GM18508 (cell line): ENCODE data around the gene COP1.

Source experiments
- ATAC-seq: cut with Tn5 transposase; IDR thresholded peaks from one replicate; pipeline ENCODE4 v1.9.1; 2021; ENCODE audit warnings: moderate number of reproducible peaks; ENCODE audit not compliant: insufficient read depth, unreplicated experiment

The COP1 gene

GRCh38 chr1:175981128-175981527, 226.0 kb downstream of the COP1 start:
- ATAC-seq, result no peak

GRCh38 chr1:175978926-175979325, 228.2 kb downstream of the COP1 start:
- ATAC-seq, result no peak

GRCh38 chr1:175978476-175978875, 228.6 kb downstream of the COP1 start:
- no peak for ATAC-seq

- no peak for ATAC-seq
These were observed 230.0 kb downstream of the COP1 start for GRCh38 chr1:175976865-175977642.

- no peak for ATAC-seq
These were observed 237.9 kb downstream of the COP1 start for GRCh38 chr1:175969231-175969630.

- ATAC-seq, result no peak
These were observed 238.5 kb downstream of the COP1 start for GRCh38 chr1:175968486-175969172.

GRCh38 chr1:175963740-175964139, 243.3 kb downstream of the COP1 start:
- ATAC-seq, result no peak

GRCh38 chr1:175960169-175960568, 246.9 kb downstream of the COP1 start:
- ATAC-seq, result no peak

- no peak for ATAC-seq
These were observed 255.5 kb downstream of the COP1 start for GRCh38 chr1:175951627-175952026.

GRCh38 chr1:175947771-175948170, 259.3 kb downstream of the COP1 start:
- no peak for ATAC-seq

GRCh38 chr1:175944591-175944990, 262.5 kb downstream of the COP1 start:
- no peak for ATAC-seq

GRCh38 chr1:175941164-175941563, 265.9 kb downstream of the COP1 start:
- no peak for ATAC-seq

GRCh38 chr1:175936736-175937135, 270.4 kb downstream of the COP1 start:
- no peak for ATAC-seq

GRCh38 chr1:175935566-175936115, 271.4 kb downstream of the COP1 start:
- no peak for ATAC-seq

- no peak for ATAC-seq
These were observed 271.9 kb downstream of the COP1 start for GRCh38 chr1:175935166-175935565.

- ATAC-seq, result no peak
These were observed 273.3 kb downstream of the COP1 start for GRCh38 chr1:175933801-175934200.

- ATAC-seq, result no peak
These were observed 279.1 kb downstream of the COP1 start for GRCh38 chr1:175927944-175928343.

- ATAC-seq, result no peak
These were observed 284.7 kb downstream of the COP1 start for GRCh38 chr1:175922254-175922881.

- no peak for ATAC-seq
These were observed 286.7 kb downstream of the COP1 start for GRCh38 chr1:175920381-175920780.

GRCh38 chr1:175919001-175919400, 288.1 kb downstream of the COP1 start:
- no peak for ATAC-seq

- no peak for ATAC-seq
These were observed 288.7 kb downstream of the COP1 start for GRCh38 chr1:175918364-175918801.
